ENCODE results near the gene STAT4.

STAT4 gene

DNA sequence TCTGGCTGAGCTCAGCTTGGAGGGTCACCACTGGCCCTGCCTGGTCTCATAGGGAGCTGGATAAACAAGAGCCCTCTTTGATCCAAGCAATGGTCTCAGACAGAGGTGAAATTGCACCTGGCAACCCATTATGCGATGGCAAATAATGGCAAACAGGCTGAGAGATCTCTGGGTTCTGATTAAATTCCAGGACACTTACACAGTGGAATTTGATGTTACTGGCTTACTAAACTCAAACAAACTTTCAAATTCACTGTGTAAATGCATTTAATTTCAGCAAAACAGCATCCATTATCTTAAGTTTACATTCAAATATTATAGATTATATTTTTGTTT is 19.5 kb upstream of the STAT4 start:
- peak overlapping the region; percentile 81 for H3K27ac ChIP-seq
- ChIA-PET POLR2A (ENCODE audit: low non-redundant PET) (no interaction called here), CTCF (no interaction called here)
- DNase-seq (ENCODE audit: low spot score) = no peak
- TF ChIP-seq, protein P1, sequence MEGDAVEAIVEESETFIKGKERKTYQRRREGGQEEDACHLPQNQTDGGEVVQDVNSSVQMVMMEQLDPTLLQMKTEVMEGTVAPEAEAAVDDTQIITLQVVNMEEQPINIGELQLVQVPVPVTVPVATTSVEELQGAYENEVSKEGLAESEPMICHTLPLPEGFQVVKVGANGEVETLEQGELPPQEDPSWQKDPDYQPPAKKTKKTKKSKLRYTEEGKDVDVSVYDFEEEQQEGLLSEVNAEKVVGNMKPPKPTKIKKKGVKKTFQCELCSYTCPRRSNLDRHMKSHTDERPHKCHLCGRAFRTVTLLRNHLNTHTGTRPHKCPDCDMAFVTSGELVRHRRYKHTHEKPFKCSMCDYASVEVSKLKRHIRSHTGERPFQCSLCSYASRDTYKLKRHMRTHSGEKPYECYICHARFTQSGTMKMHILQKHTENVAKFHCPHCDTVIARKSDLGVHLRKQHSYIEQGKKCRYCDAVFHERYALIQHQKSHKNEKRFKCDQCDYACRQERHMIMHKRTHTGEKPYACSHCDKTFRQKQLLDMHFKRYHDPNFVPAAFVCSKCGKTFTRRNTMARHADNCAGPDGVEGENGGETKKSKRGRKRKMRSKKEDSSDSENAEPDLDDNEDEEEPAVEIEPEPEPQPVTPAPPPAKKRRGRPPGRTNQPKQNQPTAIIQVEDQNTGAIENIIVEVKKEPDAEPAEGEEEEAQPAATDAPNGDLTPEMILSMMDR (conservative IDR thresholded peaks at IDR 0.05; ENCODE audit: low read depth) = no peak

DNA sequence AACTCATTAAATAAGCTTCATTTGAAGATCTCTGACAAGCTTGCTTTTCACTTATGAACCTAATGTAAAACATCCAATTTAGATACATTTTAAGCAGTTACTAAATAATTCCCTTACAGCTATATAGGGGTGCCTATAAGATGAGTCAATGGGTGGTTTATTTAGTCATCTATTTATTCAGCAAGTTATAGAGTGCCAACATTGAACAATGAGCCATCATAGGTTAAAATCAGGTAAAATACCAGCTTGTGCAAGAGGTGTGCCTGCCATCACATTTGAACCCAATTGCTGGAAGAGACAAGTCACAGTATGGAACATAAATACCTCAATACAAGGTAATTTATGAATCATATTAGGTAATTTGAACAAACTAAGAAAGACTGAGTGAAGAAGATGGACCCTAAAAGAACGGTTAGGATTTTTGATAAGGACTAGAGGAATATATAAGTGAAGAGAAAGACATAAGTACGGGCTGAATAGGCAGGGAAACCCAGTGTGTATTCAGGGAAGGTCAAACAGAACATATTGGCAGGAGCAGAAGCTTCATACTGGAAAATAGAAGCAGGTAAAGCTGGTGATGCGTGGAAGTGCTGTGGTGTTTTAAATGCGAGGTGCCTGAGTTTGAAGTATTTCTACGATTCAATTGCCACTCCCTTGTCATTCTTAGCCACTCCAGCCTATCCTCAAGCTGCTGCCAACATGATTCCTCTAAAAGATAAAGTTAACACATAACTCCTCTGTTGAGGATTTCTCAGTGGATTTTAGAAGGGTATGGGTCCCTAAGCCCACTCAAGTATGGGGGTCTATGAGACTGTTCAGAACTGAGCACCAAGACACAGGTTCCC is 18.9 kb upstream of the STAT4 start:
- DNase-seq (ENCODE audit: low spot score) = peak; percentile 78
- ChIA-PET POLR2A (ENCODE audit: low non-redundant PET) (no interaction called here), CTCF (interaction anchor here (0.5 kb wide), 1 partner anchor 1116 kb away, joined by 3 read pairs; no protein-coding TSS in a partner anchor)
- H3K27ac ChIP-seq = peak overlapping the region; percentile 81
- TF ChIP-seq, protein P1 (conservative IDR thresholded peaks at IDR 0.05; ENCODE audit: low read depth) = no peak

DNA sequence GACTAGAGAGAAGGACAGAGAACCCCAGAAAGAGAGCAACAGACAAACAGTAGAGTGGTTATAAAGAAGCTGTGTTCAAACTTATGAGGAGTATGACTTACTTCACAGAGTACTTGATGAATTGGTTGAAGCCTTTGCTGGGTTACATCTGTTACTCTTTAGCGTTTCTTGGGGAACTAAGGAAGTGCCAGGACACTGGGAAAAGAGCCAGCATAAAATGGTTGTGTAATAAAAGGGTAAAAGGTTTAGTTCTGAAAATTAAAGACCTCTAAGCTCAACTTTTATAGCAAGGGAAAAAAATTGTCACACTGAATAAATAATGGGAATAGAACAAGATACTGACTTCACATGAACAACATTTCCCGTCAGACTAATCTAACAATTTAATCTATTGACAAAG is 17.0 kb upstream of the STAT4 start:
- ChIA-PET CTCF (no interaction called here), POLR2A (ENCODE audit: low non-redundant PET) (no interaction called here)
- no peak for DNase-seq (ENCODE audit: low spot score)
- TF ChIP-seq, protein P1 (conservative IDR thresholded peaks at IDR 0.05; ENCODE audit: low read depth) = no peak
- H3K27ac ChIP-seq = peak overlapping the region; percentile 82

DNA sequence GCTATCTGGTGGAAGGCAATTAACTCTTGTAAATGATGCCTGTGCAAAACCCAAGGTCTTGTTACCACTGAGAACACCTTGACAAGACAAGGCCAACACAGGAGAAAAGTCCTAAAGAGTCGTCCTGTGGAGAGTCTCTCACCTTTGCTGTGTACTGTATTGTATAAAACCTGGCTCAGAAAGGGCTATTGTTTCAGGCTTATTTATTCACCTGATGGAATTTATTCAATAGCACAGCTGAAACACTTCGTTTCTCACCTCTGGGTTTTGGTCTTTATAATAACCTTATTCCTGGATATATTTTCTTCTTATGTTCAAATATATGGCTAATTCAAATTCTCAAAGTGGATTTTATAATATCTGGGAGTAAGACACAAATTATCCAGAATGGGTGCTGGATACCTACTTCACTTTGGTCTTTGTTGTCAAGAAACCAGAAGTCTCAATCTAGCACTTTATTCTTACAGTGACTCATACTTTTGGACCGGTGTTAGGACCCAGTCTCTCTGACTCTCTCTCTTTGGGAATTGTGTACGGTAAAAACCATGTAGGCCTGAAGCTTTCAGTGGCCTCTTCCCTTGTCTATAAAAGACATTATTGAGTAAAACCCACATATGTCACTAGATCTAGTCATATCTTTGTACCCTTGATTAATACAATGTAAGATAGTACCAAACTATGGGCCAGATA is 16.1 kb upstream of the STAT4 start:
- POLR2A ChIA-PET (ENCODE audit: low non-redundant PET) = no interaction called here
- peak overlapping the region; percentile 82 for H3K27ac ChIP-seq
- DNase-seq (ENCODE audit: low spot score) = no peak
- CTCF ChIA-PET = interaction anchor here (0.6 to 2.8 kb wide), 2 partner anchors 28 to 334 kb away, joined by 3 to 18 read pairs; no protein-coding TSS in a partner anchor
- TF ChIP-seq, protein P1 (conservative IDR thresholded peaks at IDR 0.05; ENCODE audit: low read depth) = no peak

DNA sequence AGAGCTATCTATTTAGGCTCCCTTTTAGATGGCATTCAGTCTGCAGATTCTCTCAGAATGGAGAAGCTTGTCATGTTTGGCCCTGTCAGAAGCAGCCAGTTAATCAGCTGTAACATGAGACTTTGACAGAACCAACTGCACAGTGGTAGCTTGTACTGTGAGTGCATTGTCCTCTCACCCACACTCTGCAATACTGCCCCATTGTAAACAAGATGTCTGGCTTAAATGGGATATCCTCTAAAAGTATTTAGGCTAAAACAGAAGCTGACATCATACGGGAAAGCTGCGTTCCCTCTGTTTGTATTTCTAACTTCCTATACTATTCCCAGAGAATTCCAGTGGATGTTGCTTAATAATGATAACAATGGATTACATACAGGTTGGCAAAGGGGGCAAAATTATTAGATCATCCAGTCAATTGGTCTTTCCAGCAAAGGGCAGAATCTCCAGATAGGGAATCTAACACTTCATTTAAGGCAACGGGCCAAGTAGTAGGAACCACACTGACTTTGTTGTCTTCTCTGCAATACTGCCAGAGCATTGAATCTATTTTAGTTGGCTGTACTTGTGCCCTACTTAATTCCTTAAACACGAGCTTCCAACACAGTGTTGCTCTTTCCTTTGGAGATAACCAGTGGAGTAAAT is 15.4 kb upstream of the STAT4 start:
- TF ChIP-seq, protein P1 (conservative IDR thresholded peaks at IDR 0.05; ENCODE audit: low read depth) = no peak

DNA sequence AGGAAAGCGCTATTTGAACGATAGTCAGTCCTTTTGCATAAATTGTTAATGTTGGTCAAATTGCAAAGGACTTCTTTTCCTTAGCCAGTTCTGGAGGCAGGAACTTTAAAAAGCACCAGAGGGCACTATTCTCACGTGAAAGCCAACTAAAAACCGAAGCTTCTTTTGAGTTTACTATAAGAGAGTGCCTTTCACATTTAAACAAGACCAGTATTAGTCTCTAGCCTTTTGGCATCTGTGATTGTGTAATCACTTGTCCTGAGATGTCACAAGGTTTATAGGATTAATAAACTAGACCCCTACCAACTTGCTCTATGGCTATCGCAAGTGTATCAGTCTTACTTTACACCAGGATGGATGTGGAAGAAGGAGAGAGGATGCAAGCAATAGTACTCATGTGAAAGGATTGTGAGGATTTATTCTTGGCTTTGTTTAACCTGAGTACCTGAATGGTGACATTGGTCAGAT is 14.4 kb upstream of the STAT4 start:
- H3K27ac ChIP-seq = no peak overlapping the region
- POLR2A ChIA-PET (ENCODE audit: low non-redundant PET) = no interaction called here
- DNase-seq (ENCODE audit: low spot score) = peak; percentile 52
- TF ChIP-seq, protein P1 (conservative IDR thresholded peaks at IDR 0.05; ENCODE audit: low read depth) = peak; percentile 61
- CTCF ChIA-PET = interaction anchor here (0.6 to 2.8 kb wide), 18 partner anchors 9 to 394 kb away, joined by 3 to 18 read pairs (median 4); no protein-coding TSS in a partner anchor

More for the DNA sequence above, 15.4 kb upstream of the STAT4 start:
- H3K27ac ChIP-seq = no peak overlapping the region
- ChIA-PET CTCF (interaction anchor here (0.6 to 2.8 kb wide), 6 partner anchors 28 to 358 kb away, joined by 3 to 18 read pairs (median 4); no protein-coding TSS in a partner anchor), POLR2A (ENCODE audit: low non-redundant PET) (no interaction called here)
- peak; percentile 50 for DNase-seq (ENCODE audit: low spot score)
